Lower lobe of right lung (tissue), 2 donors: ENCODE measurements around the gene LAMP5. TPM values are rescaled to one million over a fixed set of nuclear protein-coding genes. Genes with fewer than 3 reads are reported as not detected.

ENCODE experiments used
- ATAC-seq, 2 donors: fragments of 200-7000 bp; cut with Tn5 transposase; one replicate each; pipeline ENCODE4 v1.9.1; 2020 to 2022; ENCODE audit warnings: mild to moderate bottlenecking in 2 of 2, moderate library complexity in 2 of 2
- DNase-seq: peaks from one replicate; pipeline ENCODE4 v3.0.0-alpha.2; 2020
- H3K27ac ChIP-seq: fragments of 200-600 bp; one replicate; pipeline ENCODE4 v1.8.0; 2022
- H3K27me3 ChIP-seq: fragments of 200-600 bp; one replicate; pipeline ENCODE4 v1.8.0; 2022; ENCODE audit warnings: low read depth
- H3K36me3 ChIP-seq: fragments of 200-600 bp; one replicate; pipeline ENCODE4 v1.8.0; 2022; ENCODE audit warnings: mild to moderate bottlenecking
- H3K4me1 ChIP-seq: fragments of 200-600 bp; one replicate; pipeline ENCODE4 v1.8.0; 2022
- H3K4me3 ChIP-seq: fragments of 200-600 bp; one replicate; pipeline ENCODE4 v1.8.0; 2022; ENCODE audit warnings: mild to moderate bottlenecking
- H3K9me3 ChIP-seq: fragments of 200-600 bp; one replicate; pipeline ENCODE4 v1.8.0; 2022
- intact Hi-C: fragments of 100-400 bp; cut with DNase I; formaldehyde crosslinking; loops from one replicate; pipeline ENCODE4 v1.11.0; 2022
- total RNA-seq: library from RNA; stranded (reverse); fragmentation: NEBNext Ultra II Directional; extraction: Animal tissue kit (Norgen Biotek cat#: 25700); gene quantifications from one replicate; pipeline ENCODE4 v1.2.1, GENCODE V29; 2021
- TF ChIP-seq, protein P1 (sequence below): fragments of 200-600 bp; IDR thresholded peaks from one replicate; pipeline ENCODE4 v1.8.0; 2022; ENCODE audit warnings: antibody characterized with exemption, mild to moderate bottlenecking
- donor health status: DM: no; HTN: yes; CAD: no; lungs with severe emphysema.

The LAMP5 gene
- total RNA-seq, 1 donor from 2014 or later: 0.41 TPM

DNA sequence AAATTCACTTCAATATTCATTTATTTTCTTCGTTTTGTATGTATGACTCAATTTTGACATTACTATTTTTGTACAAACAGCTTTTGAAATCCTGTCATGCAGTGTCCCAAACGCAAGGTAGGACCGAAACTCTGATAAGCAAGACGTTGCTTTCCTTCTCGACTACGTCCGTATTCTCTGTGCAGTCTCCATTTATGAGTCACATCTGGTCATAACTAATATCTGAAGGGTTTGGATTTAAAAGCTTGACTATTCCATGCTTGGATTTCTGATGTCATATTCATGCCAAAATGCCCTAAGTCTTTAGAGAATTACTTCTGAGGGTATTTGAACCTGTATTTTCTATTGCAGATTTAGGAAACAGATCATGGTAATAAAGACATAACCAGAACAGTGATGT, 37.8 kb upstream of the LAMP5 start:
- DNase-seq (no peak), ATAC-seq (no peak)
- Histone ChIP-seq H3K27ac (no peak overlapping the region), H3K9me3 (no peaks in the 10 kb centered on the region), H3K4me1 (no peaks in the 10 kb centered on the region), H3K36me3 (no peaks in the 10 kb centered on the region), H3K4me3 (no peak overlapping the region), H3K27me3 (no peaks in the 10 kb centered on the region)
- TF ChIP-seq, protein P1, sequence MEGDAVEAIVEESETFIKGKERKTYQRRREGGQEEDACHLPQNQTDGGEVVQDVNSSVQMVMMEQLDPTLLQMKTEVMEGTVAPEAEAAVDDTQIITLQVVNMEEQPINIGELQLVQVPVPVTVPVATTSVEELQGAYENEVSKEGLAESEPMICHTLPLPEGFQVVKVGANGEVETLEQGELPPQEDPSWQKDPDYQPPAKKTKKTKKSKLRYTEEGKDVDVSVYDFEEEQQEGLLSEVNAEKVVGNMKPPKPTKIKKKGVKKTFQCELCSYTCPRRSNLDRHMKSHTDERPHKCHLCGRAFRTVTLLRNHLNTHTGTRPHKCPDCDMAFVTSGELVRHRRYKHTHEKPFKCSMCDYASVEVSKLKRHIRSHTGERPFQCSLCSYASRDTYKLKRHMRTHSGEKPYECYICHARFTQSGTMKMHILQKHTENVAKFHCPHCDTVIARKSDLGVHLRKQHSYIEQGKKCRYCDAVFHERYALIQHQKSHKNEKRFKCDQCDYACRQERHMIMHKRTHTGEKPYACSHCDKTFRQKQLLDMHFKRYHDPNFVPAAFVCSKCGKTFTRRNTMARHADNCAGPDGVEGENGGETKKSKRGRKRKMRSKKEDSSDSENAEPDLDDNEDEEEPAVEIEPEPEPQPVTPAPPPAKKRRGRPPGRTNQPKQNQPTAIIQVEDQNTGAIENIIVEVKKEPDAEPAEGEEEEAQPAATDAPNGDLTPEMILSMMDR: no peak
- intact Hi-C loops: no loop called here

DNA sequence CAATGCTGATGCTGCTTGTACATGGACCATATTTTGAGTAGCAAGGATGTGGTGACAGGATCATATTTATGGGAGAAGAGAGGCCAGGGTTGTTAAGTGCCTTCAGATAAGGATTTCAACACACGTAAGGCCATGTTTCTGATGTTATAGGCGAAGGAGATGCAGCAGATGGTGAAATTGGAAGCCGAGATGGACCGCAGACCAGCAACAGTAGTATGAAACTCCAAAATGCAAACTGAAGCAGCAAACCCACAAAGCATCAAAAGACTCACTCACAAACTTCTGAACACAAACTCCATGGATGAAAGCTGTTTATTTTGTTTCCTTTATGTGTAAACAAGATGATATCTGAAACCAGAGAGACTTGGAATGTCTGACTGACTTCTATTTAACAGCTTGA, 35.6 kb upstream of the LAMP5 start:
- no peak overlapping the region for H3K27ac ChIP-seq

DNA sequence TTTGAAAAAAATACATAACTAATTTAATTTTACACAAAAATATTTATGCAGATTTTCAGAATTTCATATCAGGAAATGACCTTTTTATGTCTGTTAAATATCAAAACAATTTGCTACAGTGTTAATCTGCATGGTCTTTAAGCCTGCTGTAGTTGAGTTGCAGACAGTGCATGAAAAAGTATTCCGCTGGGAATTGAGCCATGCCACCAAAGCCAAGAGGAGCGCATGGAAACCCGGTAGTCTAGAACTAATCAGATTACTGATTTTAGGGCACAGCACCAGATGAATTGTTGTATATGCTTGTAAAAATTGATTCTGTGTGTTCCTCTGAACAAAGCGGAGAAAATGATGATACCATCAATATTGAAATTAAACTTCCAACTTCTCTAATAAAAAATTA, 34.3 kb upstream of the LAMP5 start:
- ATAC-seq: no peak
- intact Hi-C loops: no loop called here

More for the DNA sequence above, 35.6 kb upstream of the LAMP5 start:
- Histone ChIP-seq H3K9me3 (no peaks in the 10 kb centered on the region), H3K4me1 (no peaks in the 10 kb centered on the region), H3K27me3 (no peaks in the 10 kb centered on the region), H3K4me3 (no peak overlapping the region), H3K36me3 (no peaks in the 10 kb centered on the region)
- TF ChIP-seq, protein P1: no peak
- no peak for DNase-seq
- ATAC-seq: no peak
- intact Hi-C loops: no loop called here

DNA sequence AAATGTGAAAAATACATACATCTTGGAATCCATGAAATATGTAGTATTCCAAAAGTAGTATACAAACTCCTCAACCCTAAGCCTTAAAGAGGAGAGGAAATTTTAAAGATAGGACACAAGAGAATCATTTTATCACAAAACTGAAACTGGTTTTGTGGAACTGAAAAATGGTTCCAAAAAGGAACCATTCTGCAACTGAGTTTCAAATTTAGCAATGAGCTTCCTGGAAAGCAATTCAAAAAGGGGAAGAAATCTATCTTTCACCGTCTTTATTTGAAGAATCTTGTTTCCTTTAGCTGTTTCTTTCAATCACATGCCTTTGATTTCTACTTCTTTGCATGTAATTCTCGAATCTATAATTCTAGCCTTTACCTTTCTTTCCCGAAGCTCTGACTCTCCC, 32.2 kb upstream of the LAMP5 start:
- no peaks in the 10 kb centered on the region for H3K36me3 ChIP-seq
- no peak for DNase-seq
- no peaks in the 10 kb centered on the region for H3K27me3 ChIP-seq
- TF ChIP-seq, protein P1: no peak
- H3K9me3 ChIP-seq: no peaks in the 10 kb centered on the region
- intact Hi-C loops: no loop called here
- ATAC-seq: no peak
- no peak overlapping the region for H3K27ac ChIP-seq
- no peak overlapping the region for H3K4me3 ChIP-seq
- no peaks in the 10 kb centered on the region for H3K4me1 ChIP-seq

More for the DNA sequence above, 34.3 kb upstream of the LAMP5 start:
- Histone ChIP-seq H3K27ac (no peak overlapping the region), H3K27me3 (no peaks in the 10 kb centered on the region), H3K4me3 (no peak overlapping the region), H3K4me1 (no peaks in the 10 kb centered on the region), H3K9me3 (no peaks in the 10 kb centered on the region), H3K36me3 (no peaks in the 10 kb centered on the region)
- DNase-seq: no peak
- TF ChIP-seq, protein P1: no peak

DNA sequence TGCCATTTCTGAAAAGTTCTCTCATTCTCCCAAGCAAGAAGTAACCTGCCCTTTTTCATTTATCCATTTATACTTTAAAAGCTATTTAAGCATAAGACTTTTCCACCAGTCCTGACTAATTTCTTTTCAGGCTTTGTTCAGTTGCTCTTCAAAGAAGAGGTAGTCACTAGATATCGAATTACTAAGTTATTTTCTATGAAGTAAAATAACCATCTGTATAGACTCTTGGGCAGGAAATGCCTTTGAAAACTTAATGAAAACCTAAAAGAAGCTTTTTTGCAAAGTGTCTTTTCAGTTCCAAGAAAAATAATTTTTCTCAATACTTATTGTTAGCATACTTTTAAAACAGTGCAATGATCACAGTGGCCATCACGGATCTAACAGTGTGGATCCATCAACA, 31.3 kb upstream of the LAMP5 start:
- DNase-seq (no peak), ATAC-seq (no peak)
- Histone ChIP-seq H3K4me1 (no peaks in the 10 kb centered on the region), H3K36me3 (no peaks in the 10 kb centered on the region), H3K27me3 (no peaks in the 10 kb centered on the region), H3K27ac (no peak overlapping the region), H3K4me3 (no peak overlapping the region), H3K9me3 (no peaks in the 10 kb centered on the region)
- intact Hi-C loops: no loop called here
- TF ChIP-seq, protein P1: no peak
